ENCODE measurements around the gene SNW1.

The SNW1 gene

GRCh38 chr14:77673193-77673592 is 87.8 kb downstream of the SNW1 start:
- Histone ChIP-seq H3K4me2 (ENCODE audit: insufficient read depth, low read length) (no peak overlapping the region), H3K4me1 (ENCODE audit: insufficient read depth, low read length) (no peaks in the 10 kb centered on the region), H2AFZ (ENCODE audit: low read depth, low read length) (no peak overlapping the region), H3K9me3 (ENCODE audit: insufficient read depth, low read length, severe bottlenecking) (no peaks in the 10 kb centered on the region), H3K9ac (ENCODE audit: low read depth, low read length) (no peak overlapping the region), H3K27me3 (ENCODE audit: insufficient read depth, low read length, poor library complexity) (no peaks in the 10 kb centered on the region), H3K79me2 (ENCODE audit: insufficient read depth, low read length) (no peaks in the 10 kb centered on the region), H3K27ac (ENCODE audit: low read length) (no peak overlapping the region), H3K4me3 (ENCODE audit: low read depth in 1 of 2, low read length in 2 of 2) (no peak overlapping the region), H3K36me3 (ENCODE audit: insufficient read depth, low read length) (peaks cover 45% of the 10 kb centered on the region), H4K20me1 (ENCODE audit: insufficient read depth, low read length) (no peaks in the 10 kb centered on the region)
- TF ChIP-seq CTCF (IDR thresholded peaks at IDR 0.05; ENCODE audit: borderline replicate concordance, extremely low read depth, low read length, poor library complexity, severe bottlenecking) (no peak), EZH2 (IDR thresholded peaks at IDR 0.05; ENCODE audit: borderline replicate concordance, low read depth, low read length, severe bottlenecking) (no peak)
- ATAC-seq (ENCODE audit: insufficient read depth, low read depth) (no peak), DNase-seq (no peak)

Data from DND-41 (cell line).